Right lobe of liver (tissue), 6 donors: ENCODE data around the gene IAH1. TPM values are rescaled to one million over a fixed set of nuclear protein-coding genes. Genes with fewer than 3 reads are reported as not detected.

ENCODE experiments used
- ATAC-seq, 4 donors: fragments of 200-7000 bp; cut with Tn5 transposase; one replicate each; pipeline ENCODE4 v1.9.1; 2020; ENCODE audit warnings: mild to moderate bottlenecking in 4 of 4, moderate library complexity in 4 of 4
- DNase-seq, 3 donors: peaks; one replicate each; pipeline ENCODE4 v3.0.0-alpha.2; 2020
- H3K27ac ChIP-seq, 3 donors: fragments of 200-600 bp; one replicate each; pipeline ENCODE4 v1.8.0; 2022
- H3K27me3 ChIP-seq, 2 donors: fragments of 200-600 bp; one replicate each; pipeline ENCODE4 v1.8.0; 2022
- H3K36me3 ChIP-seq, 4 donors: fragments of 200-600 bp; sonication (generic) in 1 of 4; one replicate each; pipeline versions ENCODE4 v1.5.1 to v1.8.0; 2017 to 2022; ENCODE audit warnings: control low read depth in 1 of 4
- H3K4me1 ChIP-seq, 4 donors: fragments of 200-600 bp; sonication (generic) in 1 of 4; one replicate each; pipeline versions ENCODE4 v1.5.1 to v1.8.0; 2017 to 2022; ENCODE audit warnings: control low read depth in 1 of 4
- H3K4me3 ChIP-seq, 3 donors: fragments of 200-600 bp; one replicate each; pipeline ENCODE4 v1.8.0; 2022
- H3K9me3 ChIP-seq, 4 donors: fragments of 200-600 bp; sonication (generic) in 1 of 4; one replicate each; pipeline versions ENCODE4 v1.5.1 to v1.8.0; 2017 to 2022; ENCODE audit warnings: control low read depth in 1 of 4
- CTCF ChIP-seq, 4 donors: fragments of 200-600 bp in 3 of 4; fragments of 450-650 bp in 1 of 4; IDR thresholded peaks; one replicate each; pipeline versions ENCODE4 v1.5.1 to v1.8.0; 2016 to 2022; ENCODE audit warnings: antibody characterized with exemption in 4 of 4, mild to moderate bottlenecking in 2 of 4
- POLR2A ChIP-seq: fragments of 450-650 bp; IDR thresholded peaks from one replicate; pipeline ENCODE4 v1.6.1; 2017; ENCODE audit warnings: antibody characterized with exemption, mild to moderate bottlenecking
- WGBS: methylation state at CpG from one replicate; pipeline ENCODE4 v1.1.6; 2018; ENCODE audit warnings: low coverage, low lambda C conversion rate; ENCODE audit not compliant: insufficient coverage; ENCODE audit errors: missing lambda C conversion rate; 5-methylcytosine and 5-hydroxymethylcytosine counted together
- intact Hi-C, 2 donors: fragments of 100-400 bp; cut with DNase I; formaldehyde crosslinking; loops; one replicate each; pipeline versions ENCODE4 v1.11.2 to v1.14.1; 2022
- total RNA-seq, 6 experiments: library from RNA; depleted of rRNA in 2 of 6; stranded (reverse); fragments of >200 nt in 2 of 6; fragmentation: NEBNext Ultra II Directional in 3 of 6; extraction: Animal tissue kit (Norgen Biotek cat#: 25700) in 3 of 6; gene quantifications; one replicate each; pipeline versions ENCODE4 v1.1.0 to v1.2.4, GENCODE V29; 2016 to 2023
- donor health status: DM: no; HTN: yes; CAD: no.
- donor health status: DM: no; HTN: no; CAD: no.
- donor health status: DM: no; HTN: no; CAD: no.
- donor health status: DM: no; HTN: yes; CAD: no.
- donor health status: DM: no; HTN: yes; CAD: no.

IAH1 gene
- total RNA-seq, 6 experiments from 2014 or later = 30.4 to 41.3 (median 33.6) TPM

- Histone ChIP-seq H3K4me1 (no peaks in the 10 kb centered on the region), H3K27ac (no peak overlapping the region), H3K9me3 (no peaks in the 10 kb centered on the region), H3K36me3 (peaks cover 0 to 78% (median 20%) of the 10 kb centered on the region in 4 donors), H3K4me3 (no peak overlapping the region), H3K27me3 (no peaks in the 10 kb centered on the region)
- intact Hi-C loops = no loop called here
- DNase-seq = no peak
- TF ChIP-seq CTCF (IDR thresholded peaks at IDR 0.05) (no peak), POLR2A (no peak)
- ATAC-seq = no peak
- 100% methylated on average over 1 of the region's 1 CpG for WGBS
Observed at GRCh38 chr2:9439536-9439935, 34.8 kb upstream of the IAH1 start.

- Histone ChIP-seq H3K27ac (no peak overlapping the region), H3K4me3 (no peak overlapping the region), H3K9me3 (no peaks in the 10 kb centered on the region), H3K27me3 (no peaks in the 10 kb centered on the region), H3K36me3 (peaks cover 0 to 82% (median 20%) of the 10 kb centered on the region in 4 donors), H3K4me1 (no peaks in the 10 kb centered on the region)
- no peak for DNase-seq
- no peak for TF ChIP-seq POLR2A
- TF ChIP-seq CTCF (IDR thresholded peaks at IDR 0.05) = no peak
- intact Hi-C loops = no loop called here
- 94% methylated on average over 1 of the region's 1 CpG for WGBS
- ATAC-seq = no peak
Observed at GRCh38 chr2:9440058-9440727, 34.2 kb upstream of the IAH1 start.

GRCh38 chr2:9441556-9441955 lies 32.8 kb upstream of the IAH1 start:
- intact Hi-C loops = no loop called here
- 52% methylated on average over 3 of the region's 3 CpGs for WGBS
- no peak overlapping the region for H3K4me3 ChIP-seq
- H3K27me3 ChIP-seq = no peaks in the 10 kb centered on the region
- ATAC-seq = no peak
- no peak for TF ChIP-seq CTCF (IDR thresholded peaks at IDR 0.05)
- TF ChIP-seq POLR2A = no peak
- no peaks in the 10 kb centered on the region for H3K9me3 ChIP-seq
- H3K36me3 ChIP-seq = peaks cover 0 to 84% (median 17%) of the 10 kb centered on the region in 4 donors
- H3K27ac ChIP-seq = no peak overlapping the region
- DNase-seq = no peak
- no peaks in the 10 kb centered on the region for H3K4me1 ChIP-seq

- no peak for ATAC-seq
- H3K4me1 ChIP-seq = no peaks in the 10 kb centered on the region
- no peak for DNase-seq
- WGBS = 79% methylated on average over 4 of the region's 5 CpGs
- H3K27ac ChIP-seq = no peak overlapping the region
- TF ChIP-seq POLR2A = no peak
- TF ChIP-seq CTCF (IDR thresholded peaks at IDR 0.05) = no peak
- no peak overlapping the region for H3K4me3 ChIP-seq
- peaks cover 0 to 66% (median 14%) of the 10 kb centered on the region in 4 donors for H3K36me3 ChIP-seq
- no peaks in the 10 kb centered on the region for H3K27me3 ChIP-seq
- H3K9me3 ChIP-seq = no peaks in the 10 kb centered on the region
- intact Hi-C loops = no loop called here
Observed at GRCh38 chr2:9443526-9443925, 30.8 kb upstream of the IAH1 start.
